Measurements from ENCODE around the gene PTPDC1.

DNA sequence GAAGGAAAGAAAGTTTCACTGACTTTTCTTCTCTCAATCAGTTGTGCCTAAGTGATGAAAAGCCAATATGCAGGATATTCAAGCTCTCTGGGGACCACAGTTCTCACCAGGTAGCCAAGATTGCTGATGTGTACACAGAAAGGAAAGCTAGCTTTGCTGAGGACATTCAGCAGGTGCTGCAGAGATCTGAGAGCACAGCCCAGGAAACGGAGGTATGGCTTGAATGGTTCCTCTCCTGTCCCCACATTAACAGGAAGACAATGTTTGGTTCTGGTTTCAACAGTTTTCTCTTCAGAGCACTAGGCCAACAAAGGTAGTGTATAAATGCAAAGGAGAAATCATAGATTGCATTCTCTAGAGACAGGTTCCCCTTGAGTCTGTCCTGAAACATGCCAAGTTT lies 69.6 kb downstream of the PTPDC1 start:
- TF ChIP-seq, protein P1, sequence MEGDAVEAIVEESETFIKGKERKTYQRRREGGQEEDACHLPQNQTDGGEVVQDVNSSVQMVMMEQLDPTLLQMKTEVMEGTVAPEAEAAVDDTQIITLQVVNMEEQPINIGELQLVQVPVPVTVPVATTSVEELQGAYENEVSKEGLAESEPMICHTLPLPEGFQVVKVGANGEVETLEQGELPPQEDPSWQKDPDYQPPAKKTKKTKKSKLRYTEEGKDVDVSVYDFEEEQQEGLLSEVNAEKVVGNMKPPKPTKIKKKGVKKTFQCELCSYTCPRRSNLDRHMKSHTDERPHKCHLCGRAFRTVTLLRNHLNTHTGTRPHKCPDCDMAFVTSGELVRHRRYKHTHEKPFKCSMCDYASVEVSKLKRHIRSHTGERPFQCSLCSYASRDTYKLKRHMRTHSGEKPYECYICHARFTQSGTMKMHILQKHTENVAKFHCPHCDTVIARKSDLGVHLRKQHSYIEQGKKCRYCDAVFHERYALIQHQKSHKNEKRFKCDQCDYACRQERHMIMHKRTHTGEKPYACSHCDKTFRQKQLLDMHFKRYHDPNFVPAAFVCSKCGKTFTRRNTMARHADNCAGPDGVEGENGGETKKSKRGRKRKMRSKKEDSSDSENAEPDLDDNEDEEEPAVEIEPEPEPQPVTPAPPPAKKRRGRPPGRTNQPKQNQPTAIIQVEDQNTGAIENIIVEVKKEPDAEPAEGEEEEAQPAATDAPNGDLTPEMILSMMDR (conservative IDR thresholded peaks at IDR 0.05; ENCODE audit: low read length): no peak
- no peak for TF ChIP-seq EZH2phosphoT487 (IDR thresholded peaks at IDR 0.05; ENCODE audit: borderline replicate concordance)

Measured in Loucy (cell line).